PC-9 (cell line): ENCODE measurements around the gene CYLD. TPM values are rescaled to one million over a fixed set of nuclear protein-coding genes. Genes with fewer than 3 reads are reported as not detected.

Experiments used
- Bru-seq: library from RNA; stranded (reverse); fragments of 400-500 nt; gene quantifications from one replicate; lab custom pipeline; 2021; lab: Mats Ljungman, UMichigan
- BruChase-seq, 2 experiments: library from RNA; stranded (reverse); fragments of 400-500 nt; gene quantifications; one replicate each; lab custom pipeline; 2021; lab: Mats Ljungman, UMichigan
- BruUV-seq: library from RNA; stranded (reverse); fragments of 400-500 nt; replicated peaks from 2 replicates; lab custom pipeline; 2021; lab: Mats Ljungman, UMichigan
- CTCF ChIA-PET: fragments of 300-600 bp; sonication (Branson Sonifier 250); formaldehyde crosslinking; loops from one replicate; lab custom pipeline; 2022; ENCODE audit warnings: antibody characterized with exemption; lab: Charles Lee
- POLR2A ChIA-PET: fragments of 300-600 bp; sonication (Branson Sonifier 250); formaldehyde crosslinking; loops from one replicate; lab custom pipeline; 2022; ENCODE audit warnings: antibody characterized with exemption; ENCODE audit not compliant: unreplicated experiment; lab: Charles Lee
- DNase-seq, 2 experiments: peaks; one replicate each; pipeline versions ENCODE4 v3.0.0 to v3.0.0-alpha.2; 2015 to 2022; ENCODE audit warnings: mixed read lengths in 1 of 2
- H2AFZ ChIP-seq: fragments of 200-600 bp; sonication (generic); 2 replicates; pipeline ENCODE4 v1.8.1; 2017; ENCODE audit warnings: antibody characterized with exemption
- H3F3A ChIP-seq: fragments of 200-600 bp; sonication (generic); 2 replicates; pipeline ENCODE4 v1.8.1; 2017; ENCODE audit warnings: antibody characterized with exemption, mild to moderate bottlenecking, low read depth; ENCODE audit not compliant: insufficient read depth
- H3K27ac ChIP-seq: fragments of 200-600 bp; sonication (generic); 2 replicates; pipeline ENCODE4 v1.6.1; 2016; ENCODE audit warnings: mixed run types
- H3K27me3 ChIP-seq: fragments of 200-600 bp; sonication (generic); 2 replicates; pipeline ENCODE4 v1.6.1; 2016; ENCODE audit warnings: low read depth, mixed run types; ENCODE audit not compliant: insufficient read depth
- H3K36me3 ChIP-seq: fragments of 200-600 bp; sonication (generic); 2 replicates; pipeline ENCODE4 v1.6.1; 2016; ENCODE audit warnings: low read depth, mixed run types
- H3K4me1 ChIP-seq: fragments of 200-600 bp; sonication (generic); replicated peaks from 2 replicates; pipeline ENCODE4 v1.6.1; 2016; ENCODE audit warnings: mixed run types; ENCODE audit not compliant: insufficient read depth
- H3K4me2 ChIP-seq: fragments of 200-600 bp; sonication (generic); 2 replicates; pipeline ENCODE4 v1.6.1; 2017; ENCODE audit warnings: mixed run types
- H3K4me3 ChIP-seq: fragments of 200-600 bp; sonication (generic); 2 replicates; pipeline ENCODE4 v1.6.1; 2016; ENCODE audit warnings: mixed run types
- H3K79me2 ChIP-seq: fragments of 200-600 bp; sonication (generic); 2 replicates; pipeline ENCODE4 v1.6.1; 2017; ENCODE audit warnings: low read depth, mixed run types
- H3K9me2 ChIP-seq: fragments of 200-600 bp; sonication (generic); 2 replicates; pipeline ENCODE4 v1.8.1; 2017; ENCODE audit warnings: mild to moderate bottlenecking; ENCODE audit not compliant: insufficient read depth
- H3K9me3 ChIP-seq: fragments of 200-600 bp; sonication (generic); 2 replicates; pipeline ENCODE4 v1.8.1; 2016; ENCODE audit warnings: low read depth; ENCODE audit not compliant: insufficient read depth
- H4K20me1 ChIP-seq: fragments of 200-600 bp; sonication (generic); 2 replicates; pipeline ENCODE4 v1.8.1; 2017; ENCODE audit not compliant: insufficient read depth
- EZH2 ChIP-seq: fragments of 200-600 bp; sonication (generic); IDR thresholded peaks from 2 replicates; pipeline ENCODE4 v1.8.0; 2017; ENCODE audit warnings: antibody characterized with exemption, low read depth
- intact Hi-C: fragments of 100-400 bp; cut with micrococcal nuclease; formaldehyde crosslinking; loops from one replicate; pipeline ENCODE4 v1.10.0; 2022; ENCODE audit not compliant: unreplicated experiment
- long read RNA-seq: library from polyadenylated mRNA; stranded (forward); transcript quantifications from one replicate; pipeline ENCODE4 v2.0.0, GENCODE V29; 2022
- total RNA-seq: library from RNA; stranded (reverse); gene quantifications from 2 replicates; pipeline ENCODE4 v1.2.3, GENCODE V29; 2021
- TF ChIP-seq, protein P1 (sequence below): fragments of 200-600 bp; sonication (generic); conservative IDR thresholded peaks from 2 replicates; pipeline ENCODE4 v1.6.1; 2017; ENCODE audit warnings: mixed run types, antibody characterized with exemption, mild to moderate bottlenecking, moderate library complexity

The CYLD gene
- 12.6 and 19.0 TPM in 2 replicates for total RNA-seq
- Bru-seq, nascent RNA: percentile 59 among the genes with signal in this experiment
- BruChase-seq, experiment 1, labeled RNA remaining after a 2-hour chase: percentile 58 among the genes with signal in this experiment
- BruChase-seq, experiment 2, labeled RNA remaining after a 6-hour chase: percentile 62 among the genes with signal in this experiment
- long read RNA-seq, partial matches to known transcripts: 7 of 19 reads
- long read RNA-seq, other reads (novel, unspliced or antisense): 9 of 19 reads

- H2AFZ ChIP-seq: peak within 1 kb of the TSS; percentile 95
- H3K79me2 ChIP-seq: no peaks in the 10 kb centered on the region
- peak within 1 kb of the TSS; percentile 92 for H3K4me2 ChIP-seq
- intact Hi-C loops: loop anchor here (1.0 to 10.0 kb wide), 2 partner anchors 23 to 197 kb away; partner anchors contain the start of gene NKD1
- H3K36me3 ChIP-seq: no peaks in the 10 kb centered on the region
- no TSS peak for BruUV-seq
- H3K9me2 ChIP-seq: no peaks in the 10 kb centered on the region; the same call in 1 of the 2 replicates
- no peaks in the 10 kb centered on the region; the same call in 1 of the 2 replicates for H3K27me3 ChIP-seq
- H3F3A ChIP-seq: peaks cover 24% of the 10 kb centered on the region
- ChIA-PET POLR2A (interaction anchor here (0.6 to 0.8 kb wide), 5 partner anchors 23 to 590 kb away, joined by 3 to 9 read pairs (median 3); no protein-coding TSS in a partner anchor), CTCF (interaction anchor here (0.7 kb wide), 1 partner anchor 64 kb away, joined by 4 read pairs; no protein-coding TSS in a partner anchor)
- no peaks in the 10 kb centered on the region for H3K9me3 ChIP-seq
- H3K4me3 ChIP-seq: peak within 1 kb of the TSS; percentile 89
- H4K20me1 ChIP-seq: no peaks in the 10 kb centered on the region
- DNase-seq: peak; percentile 97 to 99
- H3K27ac ChIP-seq: peak within 1 kb of the TSS; percentile 29; the same call in 1 of the 2 replicates
- TF ChIP-seq EZH2: no peak
- TF ChIP-seq, protein P1, sequence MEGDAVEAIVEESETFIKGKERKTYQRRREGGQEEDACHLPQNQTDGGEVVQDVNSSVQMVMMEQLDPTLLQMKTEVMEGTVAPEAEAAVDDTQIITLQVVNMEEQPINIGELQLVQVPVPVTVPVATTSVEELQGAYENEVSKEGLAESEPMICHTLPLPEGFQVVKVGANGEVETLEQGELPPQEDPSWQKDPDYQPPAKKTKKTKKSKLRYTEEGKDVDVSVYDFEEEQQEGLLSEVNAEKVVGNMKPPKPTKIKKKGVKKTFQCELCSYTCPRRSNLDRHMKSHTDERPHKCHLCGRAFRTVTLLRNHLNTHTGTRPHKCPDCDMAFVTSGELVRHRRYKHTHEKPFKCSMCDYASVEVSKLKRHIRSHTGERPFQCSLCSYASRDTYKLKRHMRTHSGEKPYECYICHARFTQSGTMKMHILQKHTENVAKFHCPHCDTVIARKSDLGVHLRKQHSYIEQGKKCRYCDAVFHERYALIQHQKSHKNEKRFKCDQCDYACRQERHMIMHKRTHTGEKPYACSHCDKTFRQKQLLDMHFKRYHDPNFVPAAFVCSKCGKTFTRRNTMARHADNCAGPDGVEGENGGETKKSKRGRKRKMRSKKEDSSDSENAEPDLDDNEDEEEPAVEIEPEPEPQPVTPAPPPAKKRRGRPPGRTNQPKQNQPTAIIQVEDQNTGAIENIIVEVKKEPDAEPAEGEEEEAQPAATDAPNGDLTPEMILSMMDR: no peak
- peaks cover 34% of the 10 kb centered on the region for H3K4me1 ChIP-seq
Observed at GRCh38 chr16:50741781-50742575, at the start of gene CYLD. Gene CYLD (plus strand): TSS chr16:50742086. CDS start chr16:50749699, 7,613 bp downstream.

DNA sequence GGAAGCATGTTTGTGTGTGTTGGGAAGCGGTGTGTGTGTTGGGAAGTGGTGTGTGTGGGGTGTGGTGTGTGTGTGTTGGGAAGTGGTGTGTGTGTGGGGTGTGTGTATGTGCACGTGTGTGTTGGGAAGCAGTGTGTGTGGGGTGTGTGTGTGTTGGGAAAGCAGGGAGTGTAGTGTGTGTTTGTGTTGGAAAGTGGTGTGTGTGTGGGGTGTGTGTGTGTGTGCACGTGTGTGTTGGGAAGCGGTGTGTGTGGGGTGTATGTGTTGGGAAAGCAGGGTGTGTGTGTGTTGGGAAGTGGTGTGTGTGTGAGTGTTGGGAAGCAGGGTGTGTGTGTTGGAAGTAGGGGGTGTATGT, 49.3 kb upstream of the CYLD start:
- CTCF ChIA-PET: no interaction called here
- no peaks in the 10 kb centered on the region; the same call in 1 of the 2 replicates for H3F3A ChIP-seq
- H3K4me1 ChIP-seq: peaks cover 9% of the 10 kb centered on the region
- no peak overlapping the region for H2AFZ ChIP-seq
- no peak overlapping the region for H3K27ac ChIP-seq
- no peak overlapping the region for H3K4me3 ChIP-seq
- H3K4me2 ChIP-seq: no peak overlapping the region
- no peaks in the 10 kb centered on the region for H4K20me1 ChIP-seq
- no peaks in the 10 kb centered on the region for H3K9me2 ChIP-seq
- no peaks in the 10 kb centered on the region for H3K9me3 ChIP-seq
- H3K79me2 ChIP-seq: no peaks in the 10 kb centered on the region
- no peak for TF ChIP-seq EZH2
- TF ChIP-seq, protein P1: no peak
- DNase-seq: no peak
- POLR2A ChIA-PET: no interaction called here
- no TSS peak for BruUV-seq
- H3K36me3 ChIP-seq: no peaks in the 10 kb centered on the region
- intact Hi-C loops: no loop called here
- H3K27me3 ChIP-seq: no peaks in the 10 kb centered on the region

DNA sequence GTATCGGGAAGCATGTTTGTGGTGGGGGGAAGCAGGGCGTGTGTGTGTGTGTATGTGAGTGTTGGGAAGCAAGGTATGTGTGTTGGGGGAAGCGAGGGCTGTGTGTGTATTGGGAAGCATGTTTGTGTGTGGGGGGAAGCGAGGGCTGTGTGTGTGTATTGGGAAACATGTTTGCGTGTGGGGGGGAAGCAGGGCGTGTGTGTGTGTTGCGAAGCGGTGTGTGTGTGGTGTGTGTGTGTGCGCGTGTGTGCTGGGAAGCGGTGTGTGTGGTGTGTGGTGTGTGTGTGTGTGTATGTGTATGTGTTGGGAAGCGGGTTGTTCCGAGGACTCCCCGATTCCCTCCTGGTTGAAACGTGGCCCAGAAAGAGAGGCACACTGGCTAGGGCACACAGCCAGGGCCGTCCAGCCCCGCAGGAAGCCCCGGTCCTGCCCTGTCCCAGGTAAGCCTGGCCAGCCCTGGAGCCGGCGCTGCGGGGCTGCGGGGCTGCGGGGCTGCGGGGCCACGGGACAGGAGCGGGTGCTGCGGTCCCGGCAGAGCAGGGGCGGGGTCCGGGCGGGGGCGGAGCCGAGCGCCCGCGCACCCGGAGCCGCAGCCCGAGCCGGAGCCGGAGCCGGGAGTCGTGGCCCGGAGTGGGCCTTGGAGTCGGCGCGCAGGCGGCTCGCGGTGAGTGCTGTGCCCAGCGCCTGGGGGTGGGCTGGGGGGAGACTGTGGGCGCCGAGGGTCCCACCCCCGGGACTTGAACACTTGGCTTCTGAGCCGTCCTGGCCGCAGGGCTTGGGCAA, 48.7 kb upstream of the CYLD start, which contains the start of gene NOD2:
Gene NOD2 (plus strand): TSS at position 608 of the 783 bp plus-strand sequence. CDS start 5,890 bp downstream, outside the sequence.
- intact Hi-C loops: no loop called here
- CTCF ChIA-PET: no interaction called here
- POLR2A ChIA-PET: no interaction called here

More for the DNA sequence above, 48.7 kb upstream of the CYLD start, which contains the start of gene NOD2:
- H3K27ac ChIP-seq: no peak within 1 kb of the TSS
- peaks cover 9% of the 10 kb centered on the region for H3K4me1 ChIP-seq
- H3K27me3 ChIP-seq: no peaks in the 10 kb centered on the region
- H4K20me1 ChIP-seq: no peaks in the 10 kb centered on the region
- H3K36me3 ChIP-seq: no peaks in the 10 kb centered on the region
- H3K9me3 ChIP-seq: no peaks in the 10 kb centered on the region
- no peaks in the 10 kb centered on the region for H3K9me2 ChIP-seq
- peak in 1 of 2 experiments; percentile 10 for DNase-seq
- no TSS peak for BruUV-seq
- no peaks in the 10 kb centered on the region; the same call in 1 of the 2 replicates for H3F3A ChIP-seq
- peak within 1 kb of the TSS; percentile 64 for H3K4me2 ChIP-seq
- H3K4me3 ChIP-seq: peak within 1 kb of the TSS; percentile 33; the same call in 1 of the 2 replicates
- TF ChIP-seq, protein P1: no peak
- no peak for TF ChIP-seq EZH2
- H2AFZ ChIP-seq: no peak within 1 kb of the TSS
- H3K79me2 ChIP-seq: no peaks in the 10 kb centered on the region
